DMS53 (cell line): ENCODE measurements around the gene DIPK1B.
A peak's percentile ranks its signal among the peaks of the same experiment; 100 is the strongest.

Experiments
- DNase-seq: peaks from one replicate; lab custom pipeline; 2025; lab: John Stamatoyannopoulos, UW

The DIPK1B gene

DNA sequence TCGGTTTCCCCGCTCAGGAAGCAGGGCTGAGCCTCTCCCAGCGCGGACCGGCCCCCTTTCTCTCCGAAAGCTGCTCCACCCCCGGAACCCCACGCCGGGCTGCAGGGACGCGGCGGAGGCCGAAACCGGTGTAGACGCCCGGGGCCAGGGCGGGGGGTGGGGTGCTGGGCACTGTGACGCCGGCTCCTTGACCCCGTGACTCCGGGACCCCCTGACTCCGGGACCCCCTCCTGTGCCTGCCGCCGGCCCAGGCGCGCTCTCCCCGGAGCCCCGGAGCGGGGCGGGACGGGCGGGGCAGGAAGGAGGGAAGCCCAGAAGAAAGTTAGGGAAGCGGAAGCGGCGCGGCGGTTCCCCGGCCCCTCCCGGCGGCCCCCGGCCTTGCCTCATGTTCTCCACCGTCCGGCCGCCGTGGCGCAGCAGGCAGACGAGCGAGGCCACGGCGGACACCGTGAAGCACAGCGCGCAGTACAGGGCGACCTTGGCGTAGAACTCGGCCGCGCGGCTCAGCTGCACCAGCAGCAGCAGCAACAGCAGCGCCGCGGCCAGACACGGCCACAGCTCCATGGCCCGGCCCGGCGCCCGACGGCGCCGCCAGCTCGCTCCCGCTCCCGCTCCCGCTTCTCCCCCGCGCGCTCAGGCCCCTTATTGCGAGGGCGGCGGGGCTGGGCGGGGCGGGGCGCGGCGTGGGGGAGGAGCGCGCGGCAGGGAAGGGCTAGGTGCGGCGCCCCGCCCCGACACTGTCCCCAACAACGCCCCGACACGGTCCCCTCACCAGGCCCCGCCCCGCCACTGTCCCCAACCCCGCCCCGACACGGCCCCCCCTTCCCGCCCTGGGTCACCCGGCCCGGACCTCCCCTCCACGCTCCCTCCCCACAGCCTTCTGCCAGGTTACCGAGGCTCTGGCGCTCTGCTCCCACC is 25.3 kb upstream of the DIPK1B start, which contains the start of gene AGPAT2:
Gene AGPAT2 (minus strand): TSS at position 664 of the 918 bp plus-strand sequence. CDS start 100 bp downstream, at position 564.
- DNase-seq, result peak; percentile 94

DNA sequence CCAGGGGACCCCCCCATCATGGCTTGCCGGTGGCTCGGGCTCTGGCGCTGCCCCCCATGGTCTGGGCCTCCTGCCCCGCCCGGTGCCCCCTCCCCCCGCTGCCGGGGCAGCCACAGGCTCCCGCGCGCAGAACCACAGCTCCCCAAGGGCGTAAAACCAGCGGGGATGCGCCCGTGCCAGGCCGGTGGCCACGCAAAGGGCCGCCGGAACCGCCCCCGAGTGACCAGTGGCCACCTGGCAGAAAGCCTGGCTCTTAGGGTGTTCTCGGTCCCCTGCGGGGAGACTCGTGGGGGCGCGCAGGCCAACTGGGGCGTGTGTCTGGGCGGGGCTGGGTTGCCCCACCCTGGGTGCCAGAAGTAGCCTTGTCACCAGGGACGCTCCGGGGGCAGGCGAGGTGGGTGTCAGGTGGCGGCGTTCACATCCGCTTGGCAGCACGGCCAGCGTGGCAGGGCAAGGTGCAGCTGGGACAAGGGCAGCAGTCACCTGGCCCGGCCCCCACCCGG is 24.6 kb upstream of the DIPK1B start:
- peak; percentile 92 for DNase-seq

DNA sequence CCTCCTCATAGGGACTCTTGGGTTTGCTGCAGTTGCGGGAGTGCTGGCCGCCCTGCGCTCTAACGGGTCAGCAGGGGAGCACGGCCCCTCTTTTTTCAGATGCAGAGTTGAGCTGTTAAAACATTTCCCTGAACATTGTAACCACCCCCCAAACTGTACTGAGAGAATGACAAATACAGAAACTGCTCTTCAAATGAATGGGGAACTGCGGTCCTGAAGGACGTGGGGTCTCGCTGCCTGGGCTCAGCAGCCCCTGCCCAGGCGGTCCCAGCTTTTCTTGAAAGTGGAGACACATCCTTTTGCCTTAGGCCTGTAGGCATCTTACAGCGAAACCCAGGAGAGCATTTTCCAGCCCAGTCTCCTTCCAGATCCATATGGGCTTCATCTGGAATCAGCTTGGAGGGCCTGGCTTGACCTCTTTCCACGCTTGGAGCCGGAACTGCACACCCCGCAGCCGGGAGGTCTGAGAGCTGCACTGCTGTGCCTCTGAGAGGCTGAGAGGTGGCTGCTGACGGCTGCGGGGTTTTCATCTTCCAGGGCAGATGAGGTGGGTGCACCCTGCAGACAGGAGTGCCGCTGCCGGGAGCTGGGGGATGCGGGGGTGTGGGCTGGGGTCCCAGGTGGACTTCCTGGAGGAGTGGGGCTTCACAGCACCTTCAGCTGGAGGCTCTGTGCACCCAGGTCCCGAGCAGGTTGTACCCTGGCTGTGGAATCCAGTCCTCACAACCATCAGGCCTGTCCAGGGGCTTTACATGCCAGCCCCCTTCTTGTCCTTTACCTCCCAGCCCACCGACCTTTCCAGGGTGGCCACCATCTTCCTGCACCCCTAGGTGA is 23.9 kb upstream of the DIPK1B start:
- peak; percentile 71 for DNase-seq

DNA sequence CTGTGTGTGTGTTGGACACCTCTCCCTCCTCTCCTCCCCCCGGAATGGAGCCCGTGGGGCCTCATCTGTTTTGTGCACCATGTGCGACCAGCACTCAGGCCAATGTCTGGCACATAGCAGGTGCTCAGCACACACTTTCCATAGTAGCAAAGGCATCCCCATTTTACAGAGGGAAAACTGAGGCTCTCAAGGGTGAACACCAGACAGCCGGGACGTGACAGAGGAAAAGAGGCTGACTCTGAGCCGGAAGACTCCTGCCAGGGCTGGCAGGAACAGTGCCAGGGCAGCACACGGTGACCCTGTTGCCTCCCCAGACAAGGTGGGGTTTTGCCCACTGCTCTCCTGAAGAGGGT is 23.3 kb upstream of the DIPK1B start:
- DNase-seq, result no peak

DNA sequence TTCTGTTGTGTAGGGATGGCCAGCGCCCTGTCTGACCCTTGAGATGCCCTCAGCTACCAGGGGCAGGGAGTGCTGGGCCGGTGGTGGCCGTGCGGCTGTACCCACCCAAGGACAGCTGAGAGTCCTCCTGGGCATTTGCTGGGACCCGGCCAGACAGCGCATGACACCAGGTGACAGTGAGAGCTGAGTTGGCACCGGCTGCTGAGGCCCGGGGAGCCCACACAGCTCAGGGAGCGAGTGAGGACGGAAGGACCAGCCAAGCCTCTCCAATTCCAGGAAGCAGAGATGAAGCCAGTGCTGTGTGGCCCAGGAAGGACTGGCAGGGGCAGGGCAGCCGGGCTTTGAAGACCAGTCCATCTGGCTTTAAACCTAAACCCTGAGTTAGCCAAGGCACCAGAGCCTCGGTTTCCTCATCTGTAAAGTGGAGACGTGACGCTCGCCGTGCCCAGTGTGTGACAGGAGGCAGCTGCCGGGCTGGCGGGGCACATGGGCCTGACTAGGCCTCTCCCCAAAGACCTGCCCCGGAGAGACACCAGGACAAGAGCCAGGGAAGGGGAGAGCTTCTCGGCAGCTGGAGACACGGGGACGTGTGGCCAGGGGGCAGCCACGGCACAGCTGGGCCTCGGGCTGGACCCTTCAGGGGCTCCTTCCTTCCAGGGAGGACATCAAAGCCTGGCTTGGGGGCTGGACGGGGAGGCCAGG is 22.1 kb upstream of the DIPK1B start:
- peak; percentile 54 for DNase-seq

DNA sequence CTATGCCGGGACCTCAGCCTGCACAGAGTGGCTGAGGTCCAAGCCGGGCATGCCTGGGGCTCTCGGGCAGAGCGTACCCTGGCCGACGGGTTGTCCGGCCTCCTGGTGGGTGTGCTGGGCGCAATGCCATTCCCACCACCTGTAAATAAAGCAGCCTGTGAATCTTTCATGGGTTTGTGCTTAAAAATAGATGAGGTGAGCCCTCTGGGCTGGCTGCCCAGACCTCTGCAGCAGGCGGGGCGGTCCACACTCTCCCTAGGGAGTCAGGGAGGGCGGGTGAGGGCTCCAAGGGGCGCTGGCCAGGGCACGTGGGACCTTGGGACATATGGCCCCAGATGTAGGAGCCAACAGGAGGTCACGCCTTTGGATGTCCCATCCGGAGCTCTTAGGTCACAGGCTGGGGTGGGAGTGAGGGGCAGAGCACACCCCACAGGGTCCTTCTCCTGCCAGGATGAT is 21.5 kb upstream of the DIPK1B start:
- peak; percentile 84 for DNase-seq

DNA sequence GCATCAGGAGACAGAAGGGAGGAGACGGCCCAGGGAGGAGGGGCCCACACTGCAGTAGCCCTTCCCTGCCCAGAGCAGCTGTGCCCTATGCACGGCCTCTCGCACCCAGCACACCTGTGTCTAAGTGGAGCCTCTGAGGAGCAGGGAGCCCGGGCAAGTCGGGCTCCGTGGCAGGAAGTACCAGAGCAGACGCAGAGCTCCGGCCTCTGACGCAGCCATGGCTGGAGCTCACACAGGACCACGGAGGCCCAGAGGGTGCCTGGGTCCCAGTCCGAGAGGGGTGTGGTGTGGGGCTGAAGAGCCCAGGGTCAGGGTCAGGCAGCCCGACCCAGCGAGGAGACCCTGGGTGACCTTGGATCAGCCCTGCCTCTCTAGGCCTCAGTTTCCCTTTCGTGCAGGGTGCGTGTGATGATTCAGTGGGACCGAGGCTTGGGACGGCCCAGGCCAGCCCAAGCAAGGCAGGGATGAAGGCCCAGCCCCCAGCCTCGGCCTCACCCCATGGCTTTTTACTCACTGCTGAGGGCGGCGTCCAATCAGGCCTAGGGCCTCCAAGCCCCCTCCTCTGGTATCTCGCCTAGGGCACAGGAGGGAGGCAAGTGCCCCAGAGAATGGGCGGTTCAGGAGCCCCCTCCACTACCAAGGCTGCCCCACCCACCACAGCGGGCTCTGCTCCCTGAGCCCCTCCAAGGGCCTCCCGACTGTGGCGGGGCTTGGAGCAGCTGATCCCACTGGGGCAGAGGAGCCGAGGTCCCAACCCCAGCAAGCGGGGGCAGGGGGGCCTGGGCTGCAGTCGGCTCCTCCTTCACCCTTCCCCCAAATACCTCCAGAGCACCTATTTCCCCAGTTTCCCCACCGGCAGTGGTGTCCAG is 20.8 kb upstream of the DIPK1B start:
- peak; percentile 97 for DNase-seq

DNA sequence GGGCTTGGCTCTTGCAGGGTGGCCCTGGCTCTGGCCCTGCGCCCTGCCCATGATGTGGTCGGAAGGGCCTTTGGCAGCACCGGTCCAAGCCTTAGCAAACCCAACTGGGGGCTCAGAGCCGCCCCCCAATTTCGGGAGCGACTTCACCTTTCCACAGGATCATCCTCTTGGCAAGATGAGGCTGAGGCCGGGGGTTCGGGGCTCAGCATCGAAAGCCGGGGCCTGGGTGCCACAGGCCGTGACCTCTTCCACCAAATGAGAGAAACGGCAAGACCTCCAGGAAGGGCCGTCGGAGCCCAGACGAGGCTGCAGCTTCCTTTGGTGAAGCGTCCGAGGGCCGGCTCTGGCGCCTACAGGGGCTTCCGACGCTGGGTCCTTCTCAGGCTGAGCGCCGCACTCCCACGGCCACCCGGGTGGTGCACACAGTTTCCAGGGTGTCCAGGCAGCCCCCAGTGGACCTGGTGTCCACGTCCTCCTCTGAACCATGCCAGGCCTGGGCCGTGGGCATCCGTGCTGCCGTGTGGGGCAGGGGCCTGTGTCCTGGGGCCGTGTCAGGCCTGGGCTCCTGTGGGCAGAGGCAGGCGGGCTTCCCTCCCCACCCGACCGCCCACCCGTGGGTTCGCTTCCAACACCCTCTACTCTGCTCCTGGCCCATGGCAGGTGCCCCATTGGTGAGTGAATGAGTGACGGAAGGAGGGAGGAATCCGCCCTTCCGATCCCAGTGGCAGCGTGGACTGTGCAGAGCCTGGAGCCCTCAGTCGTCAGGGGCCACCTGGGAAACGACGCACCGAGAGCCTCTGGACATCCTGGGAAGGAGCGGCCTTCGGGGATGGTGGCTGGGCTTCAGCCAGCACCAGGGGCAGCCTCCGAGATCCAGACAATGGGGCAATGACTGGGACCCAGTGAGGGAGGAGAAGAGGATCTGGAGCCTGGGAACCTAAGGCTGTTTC is 19.9 kb upstream of the DIPK1B start:
- DNase-seq, result peak; percentile 68

DNA sequence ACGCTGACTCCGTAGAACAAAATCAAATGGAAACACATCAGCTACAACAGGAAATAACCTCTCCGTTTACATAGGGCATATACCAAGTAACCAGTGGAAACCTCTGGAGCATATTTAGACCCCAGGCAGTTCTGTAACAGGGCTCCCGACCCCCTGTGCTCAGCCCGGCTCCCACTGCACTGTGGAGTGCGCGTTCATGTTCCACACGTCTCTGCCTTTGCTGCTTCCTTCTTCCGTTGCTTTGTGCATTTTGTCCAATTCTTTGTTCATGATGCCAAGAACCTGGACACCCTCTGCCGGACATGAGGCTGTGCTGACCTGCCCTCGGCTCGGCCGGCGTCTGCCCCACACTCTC is 19.3 kb upstream of the DIPK1B start:
- DNase-seq, result no peak

DNA sequence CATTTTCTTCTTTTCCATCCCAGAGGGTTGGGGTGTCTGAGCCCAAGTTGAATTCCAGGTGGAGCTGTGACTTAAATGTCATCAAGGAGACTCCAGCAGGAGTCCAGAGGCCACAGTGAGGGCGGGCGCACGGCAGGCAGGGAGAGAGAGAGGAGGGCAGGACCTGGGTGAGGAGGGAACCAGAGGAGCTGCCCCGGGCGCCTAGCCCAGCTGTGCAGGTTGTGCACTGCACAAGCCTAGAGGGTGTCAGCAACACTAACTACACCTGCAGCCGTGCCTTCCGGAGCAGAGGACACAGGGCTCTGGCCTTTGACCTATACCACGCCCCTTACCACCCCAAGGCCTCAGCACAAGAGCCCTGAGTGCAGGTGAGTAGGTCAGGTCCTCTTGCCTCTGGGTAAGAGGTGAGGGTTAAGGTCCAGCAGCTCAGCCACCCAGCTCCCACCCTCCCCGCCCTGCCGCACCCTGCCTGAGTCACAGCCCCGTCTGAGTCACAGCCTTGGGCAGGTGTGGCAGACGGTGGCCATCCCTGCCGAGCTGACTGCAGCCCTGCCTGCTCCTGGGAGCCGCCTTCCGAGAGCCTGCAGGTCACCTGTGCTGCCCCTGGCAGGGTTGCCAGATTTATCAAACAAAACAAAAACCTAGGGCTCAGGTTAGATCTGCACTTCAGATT is 18.7 kb upstream of the DIPK1B start:
- DNase-seq, result peak; percentile 97

DNA sequence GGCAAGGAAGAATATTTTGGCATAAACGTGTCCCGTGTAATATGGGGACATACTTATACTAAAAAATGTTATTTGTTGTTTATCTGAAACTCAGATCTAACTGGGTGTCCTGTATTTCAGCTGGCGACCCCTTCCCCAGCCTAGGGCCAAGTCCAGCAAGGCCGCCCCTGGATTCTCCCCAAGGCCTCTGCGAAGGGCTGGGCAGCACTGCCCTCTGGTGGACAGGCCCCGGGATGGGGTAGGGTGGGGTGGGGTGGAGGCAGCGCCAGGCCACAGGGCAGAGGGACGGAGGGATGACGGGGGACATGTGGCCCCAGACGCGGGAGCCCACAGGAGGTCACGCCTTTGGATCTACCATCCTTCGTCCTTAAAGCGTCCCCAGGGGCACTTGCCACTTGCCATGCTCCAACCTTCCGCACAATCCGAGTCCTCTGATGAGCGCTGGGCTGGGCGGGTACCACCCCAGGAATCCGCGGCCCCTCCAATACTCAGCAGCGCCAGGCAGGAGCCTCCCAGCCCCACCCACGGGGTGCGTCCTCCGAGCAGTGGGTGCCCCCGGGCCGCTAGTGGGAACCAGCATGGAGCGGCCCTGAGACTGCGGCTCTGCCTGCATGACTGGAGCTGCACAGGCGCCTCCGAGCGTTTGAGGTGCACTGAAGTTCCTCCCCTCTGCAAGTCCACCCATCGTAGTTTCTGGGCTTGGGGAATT is 18.1 kb upstream of the DIPK1B start:
- peak; percentile 90 for DNase-seq

DNA sequence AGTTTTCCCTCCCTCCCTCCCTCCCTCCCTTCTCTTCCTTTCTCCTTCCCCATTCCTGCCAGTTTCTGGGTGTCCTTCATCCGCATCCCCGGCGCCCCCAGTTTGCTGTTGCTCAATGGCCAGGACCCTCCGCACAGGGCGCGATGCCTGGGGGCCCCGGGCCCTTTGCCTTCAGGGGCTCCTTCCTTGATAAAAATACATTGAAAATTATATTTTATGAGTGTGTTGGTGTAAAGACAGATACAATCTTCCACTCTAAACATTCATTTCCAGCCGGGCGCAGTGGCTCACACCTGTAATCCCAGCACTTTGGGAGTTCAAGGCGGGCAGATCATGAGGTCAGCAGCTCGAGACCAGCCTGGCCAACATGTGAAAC is 17.5 kb upstream of the DIPK1B start:
- DNase-seq, result peak; percentile 69

DNA sequence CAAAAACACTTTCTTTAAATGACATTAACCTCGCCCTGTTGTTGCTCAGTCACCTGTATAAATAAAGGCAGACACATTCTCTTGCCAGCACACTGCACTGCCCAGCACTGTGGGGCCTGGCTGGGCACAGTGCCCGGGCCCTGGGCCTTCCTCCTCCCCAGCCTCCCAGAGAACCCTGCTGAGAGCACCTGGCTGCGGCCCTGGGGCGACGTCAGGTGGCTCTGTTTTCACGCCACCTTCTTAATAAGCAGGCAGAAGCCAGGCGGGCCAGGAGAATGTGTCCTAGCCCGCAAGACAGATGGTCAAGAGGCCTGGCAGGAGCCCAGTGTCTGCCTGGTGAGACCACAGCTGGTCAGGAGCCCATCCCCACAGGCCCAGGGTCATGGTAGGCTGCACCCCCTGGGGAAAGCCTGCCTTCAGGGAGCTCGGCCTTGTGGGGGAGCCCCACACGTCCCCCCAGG is 16.9 kb upstream of the DIPK1B start:
- DNase-seq, result peak; percentile 97

DNA sequence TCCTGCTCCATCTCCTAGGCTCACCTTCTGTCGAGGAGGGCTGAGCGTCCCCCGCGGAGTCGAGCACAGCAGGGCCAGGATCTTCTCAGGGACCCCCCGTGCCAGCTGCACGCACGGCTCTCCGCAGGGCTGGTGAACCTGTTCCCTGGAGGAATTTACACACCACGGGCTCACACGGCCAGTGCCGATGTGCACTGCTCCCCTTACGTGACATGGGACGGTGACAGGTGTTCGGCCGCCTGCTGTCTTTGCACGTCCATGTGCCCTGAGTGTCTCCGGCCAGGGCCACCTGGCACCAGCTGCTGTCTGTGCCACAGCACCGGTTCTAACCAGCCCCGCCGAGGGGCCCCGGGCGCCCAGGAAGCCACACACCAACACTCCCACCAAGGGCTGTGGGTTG is 16.4 kb upstream of the DIPK1B start:
- DNase-seq, result peak; percentile 98

DNA sequence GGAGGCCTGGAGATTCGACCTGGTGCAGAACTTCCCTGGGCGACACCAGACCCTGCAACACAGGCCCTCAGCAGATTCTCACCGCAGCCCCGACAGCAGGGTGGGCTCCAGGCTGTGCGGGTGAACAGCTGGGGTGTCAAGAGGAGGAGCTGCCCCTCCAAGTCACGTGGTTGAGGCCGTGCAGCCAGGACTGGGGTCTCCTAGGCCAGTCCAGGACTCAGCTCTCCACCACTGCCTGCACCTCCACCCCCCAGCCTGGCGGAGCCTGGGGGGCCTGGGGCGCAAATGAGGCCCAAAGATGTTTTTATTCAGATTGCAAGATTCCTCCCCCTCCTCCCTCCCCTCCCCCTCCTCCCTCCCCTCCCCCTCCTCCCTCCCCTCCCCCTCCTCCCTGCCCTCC is 15.9 kb upstream of the DIPK1B start:
- DNase-seq, result no peak

DNA sequence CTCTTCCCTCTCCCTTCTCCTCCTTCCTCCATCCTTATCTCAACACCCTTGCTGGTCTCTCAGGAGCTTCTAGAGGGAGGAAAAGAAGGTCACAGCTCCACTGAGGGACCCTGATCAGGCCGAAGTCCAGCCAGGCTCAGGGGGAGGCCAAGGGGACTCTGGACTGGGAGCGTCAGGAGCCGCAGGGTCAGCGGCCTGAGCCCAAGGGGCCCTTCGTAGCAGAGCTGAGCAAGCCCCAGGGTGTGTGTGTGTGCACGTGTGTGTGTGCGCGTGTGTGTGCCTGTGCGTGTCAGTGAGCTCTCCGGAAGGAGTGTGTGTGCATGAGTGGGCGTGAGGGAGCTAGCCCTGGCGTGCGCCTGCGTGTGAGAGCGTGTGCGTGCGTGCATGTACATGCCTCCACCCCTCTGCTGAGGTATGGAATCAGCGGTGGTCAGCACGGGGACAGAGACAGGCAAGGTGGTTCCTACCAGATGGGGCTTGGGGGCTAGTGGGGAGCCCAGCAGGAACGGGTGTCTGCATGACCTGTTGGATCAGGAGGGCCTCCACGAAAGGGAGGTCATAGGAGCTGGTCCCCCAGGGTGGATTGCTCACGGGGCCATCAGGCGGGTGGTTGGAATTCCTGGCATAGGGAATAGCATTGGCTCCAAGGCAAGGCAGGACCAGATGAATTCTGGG is 15.1 kb upstream of the DIPK1B start:
- DNase-seq, result peak; percentile 85

DNA sequence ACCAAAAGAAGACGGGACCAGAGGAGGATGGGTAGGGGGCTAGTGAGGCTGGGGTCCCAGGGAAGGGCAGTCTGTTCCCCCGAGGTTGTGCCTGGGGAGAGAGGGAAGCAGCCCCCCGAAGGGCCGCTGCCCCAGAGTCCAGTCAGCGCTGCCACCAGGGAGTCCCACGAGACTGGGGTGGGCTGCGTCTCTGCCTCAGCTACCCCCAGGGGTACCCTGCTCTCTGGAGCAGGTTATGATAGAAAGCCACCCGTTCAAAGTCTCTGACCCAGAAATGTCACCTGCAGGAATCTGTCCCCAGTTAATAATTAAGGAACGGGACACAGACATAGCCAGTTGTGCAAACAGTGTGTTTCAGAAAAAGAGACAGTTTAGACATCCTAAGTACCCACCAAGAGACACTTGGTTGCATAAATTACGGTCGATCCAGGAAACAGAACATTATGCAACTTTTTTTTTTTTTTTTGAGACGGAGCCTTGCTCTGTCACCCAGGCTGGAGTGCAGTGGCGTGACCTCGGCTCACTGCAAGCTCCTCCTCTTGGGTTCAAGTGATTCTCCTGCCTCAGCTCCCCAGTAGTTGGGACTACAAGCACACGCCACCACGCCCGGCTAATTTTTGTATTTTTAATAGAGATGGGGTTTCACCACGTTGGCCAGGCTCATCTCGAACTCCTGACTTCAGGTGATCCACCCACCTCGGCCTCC is 14.4 kb upstream of the DIPK1B start:
- peak; percentile 96 for DNase-seq
